Stomach smooth muscle (tissue), 2 donors: Measurements from ENCODE around the gene SAE1.

ENCODE experiments used
- H3K27ac ChIP-seq: one replicate; pipeline ENCODE4 v1.7.0; 2013; ENCODE audit warnings: mild to moderate bottlenecking, low read length, inconsistent platforms
- H3K27me3 ChIP-seq, 2 donors: one replicate each; pipeline ENCODE4 v1.7.0; 2013; ENCODE audit warnings: low read length in 2 of 2; ENCODE audit not compliant: insufficient read depth in 2 of 2, control insufficient read depth in 1 of 2
- H3K36me3 ChIP-seq, 2 donors: one replicate each; pipeline ENCODE4 v1.7.0; 2013; ENCODE audit warnings: low read length in 2 of 2; ENCODE audit not compliant: control insufficient read depth in 2 of 2, insufficient read depth in 2 of 2
- H3K4me1 ChIP-seq: one replicate; pipeline ENCODE4 v1.7.0; 2013; ENCODE audit warnings: low read length; ENCODE audit not compliant: control insufficient read depth, insufficient read depth
- H3K4me3 ChIP-seq, 2 donors: one replicate each; pipeline ENCODE4 v1.7.0; 2013; ENCODE audit warnings: low read length in 2 of 2
- H3K9ac ChIP-seq, 2 donors: one replicate each; pipeline ENCODE4 v1.7.0; 2013; ENCODE audit warnings: low read length in 2 of 2, mild to moderate bottlenecking in 1 of 2
- H3K9me3 ChIP-seq, 2 donors: one replicate each; pipeline ENCODE4 v1.7.0; 2013; ENCODE audit warnings: low read length in 2 of 2; ENCODE audit not compliant: control insufficient read depth in 2 of 2
- donor health status: healthy.
- donor health status: Pancreatic carcinoma.

The SAE1 gene

GRCh38 chr19:47130589-47131227, at the start of gene SAE1:
SAE1 (plus strand) TSS chr19:47130835; CDS start chr19:47130931, 96 bp downstream.
- Histone ChIP-seq H3K36me3 (no peaks in the 10 kb centered on the region), H3K27ac (peak within 1 kb of the TSS; percentile 86), H3K4me1 (peaks cover 16% of the 10 kb centered on the region), H3K9me3 (no peaks in the 10 kb centered on the region), H3K4me3 (peak within 1 kb of the TSS; percentile 95 to 98), H3K9ac (peak within 1 kb of the TSS; percentile 88 to 93), H3K27me3 (no peaks in the 10 kb centered on the region)

GRCh38 chr19:47081095-47081494, 49.5 kb upstream of the SAE1 start:
- no peaks in the 10 kb centered on the region for H3K27me3 ChIP-seq
- H3K27ac ChIP-seq: no peak overlapping the region
- peaks cover 40 to 51% of the 10 kb centered on the region in 2 donors for H3K36me3 ChIP-seq
- H3K9me3 ChIP-seq: no peaks in the 10 kb centered on the region
- no peak overlapping the region for H3K9ac ChIP-seq
- H3K4me3 ChIP-seq: no peak overlapping the region
- H3K4me1 ChIP-seq: peaks cover 7% of the 10 kb centered on the region

- Histone ChIP-seq H3K27me3 (no peaks in the 10 kb centered on the region), H3K9me3 (no peaks in the 10 kb centered on the region), H3K4me3 (no peak overlapping the region), H3K36me3 (peaks cover 47 to 52% of the 10 kb centered on the region in 2 donors), H3K4me1 (peaks cover 7% of the 10 kb centered on the region), H3K9ac (no peak overlapping the region), H3K27ac (no peak overlapping the region)
Observed at GRCh38 chr19:47082493-47082892, 48.1 kb upstream of the SAE1 start.

GRCh38 chr19:47084879-47085439, 45.7 kb upstream of the SAE1 start:
- no peak overlapping the region for H3K4me3 ChIP-seq
- H3K27ac ChIP-seq: no peak overlapping the region
- H3K9ac ChIP-seq: no peak overlapping the region
- H3K9me3 ChIP-seq: no peaks in the 10 kb centered on the region
- peaks cover 57 to 60% of the 10 kb centered on the region in 2 donors for H3K36me3 ChIP-seq
- H3K27me3 ChIP-seq: no peaks in the 10 kb centered on the region
- no peaks in the 10 kb centered on the region for H3K4me1 ChIP-seq

- no peaks in the 10 kb centered on the region for H3K9me3 ChIP-seq
- H3K27ac ChIP-seq: no peak overlapping the region
Observed at GRCh38 chr19:47086280-47086679, 44.4 kb upstream of the SAE1 start.

GRCh38 chr19:47089767-47090350, 40.8 kb upstream of the SAE1 start:
- Histone ChIP-seq H3K27me3 (no peaks in the 10 kb centered on the region), H3K36me3 (peaks cover 43 to 48% of the 10 kb centered on the region in 2 donors), H3K4me1 (peaks cover 7% of the 10 kb centered on the region), H3K9ac (no peak overlapping the region), H3K9me3 (no peaks in the 10 kb centered on the region), H3K4me3 (no peak overlapping the region), H3K27ac (no peak overlapping the region)

More at GRCh38 chr19:47086280-47086679, 44.4 kb upstream of the SAE1 start:
- H3K36me3 ChIP-seq: peaks cover 58 to 62% of the 10 kb centered on the region in 2 donors
- H3K9ac ChIP-seq: no peak overlapping the region
- H3K4me3 ChIP-seq: no peak overlapping the region
- H3K4me1 ChIP-seq: no peaks in the 10 kb centered on the region
- H3K27me3 ChIP-seq: no peaks in the 10 kb centered on the region

- peaks cover 31% of the 10 kb centered on the region in 2 donors for H3K36me3 ChIP-seq
- H3K4me1 ChIP-seq: peaks cover 22% of the 10 kb centered on the region
- H3K9me3 ChIP-seq: no peaks in the 10 kb centered on the region
- H3K4me3 ChIP-seq: no peak overlapping the region
- no peak overlapping the region for H3K27ac ChIP-seq
- H3K9ac ChIP-seq: no peak overlapping the region
- no peaks in the 10 kb centered on the region for H3K27me3 ChIP-seq
Observed at GRCh38 chr19:47093254-47093653, 37.4 kb upstream of the SAE1 start.

GRCh38 chr19:47093841-47094240, 36.8 kb upstream of the SAE1 start:
- H3K36me3 ChIP-seq: peaks cover 27 to 29% of the 10 kb centered on the region in 2 donors
- peaks cover 22% of the 10 kb centered on the region for H3K4me1 ChIP-seq
- H3K4me3 ChIP-seq: no peak overlapping the region
- no peak overlapping the region for H3K9ac ChIP-seq
- no peaks in the 10 kb centered on the region for H3K9me3 ChIP-seq
- no peak overlapping the region for H3K27ac ChIP-seq
- H3K27me3 ChIP-seq: no peaks in the 10 kb centered on the region

- Histone ChIP-seq H3K9me3 (no peaks in the 10 kb centered on the region), H3K4me3 (no peak overlapping the region), H3K27ac (no peak overlapping the region), H3K4me1 (peaks cover 22% of the 10 kb centered on the region), H3K27me3 (no peaks in the 10 kb centered on the region), H3K36me3 (peaks cover 23 to 24% of the 10 kb centered on the region in 2 donors), H3K9ac (peak overlapping the region; percentile 21 to 23)
Observed at GRCh38 chr19:47094557-47095475, 35.8 kb upstream of the SAE1 start.

GRCh38 chr19:47095476-47096099, 35.0 kb upstream of the SAE1 start:
- Histone ChIP-seq H3K36me3 (peaks cover 17 to 18% of the 10 kb centered on the region in 2 donors), H3K27me3 (no peaks in the 10 kb centered on the region), H3K4me3 (no peak overlapping the region), H3K9me3 (no peaks in the 10 kb centered on the region), H3K9ac (peak overlapping the region; percentile 13 to 23), H3K27ac (no peak overlapping the region), H3K4me1 (peaks cover 22% of the 10 kb centered on the region)
